Lower lobe of right lung (tissue), 2 donors: ENCODE results near the gene LDB2. TPM values are rescaled to one million over a fixed set of nuclear protein-coding genes. Genes with fewer than 3 reads are reported as not detected.
"Not testable (repeated sequence)": the region's sequence is repeated elsewhere in the genome, so short reads cannot be mapped to it uniquely, and the experiment has no call there.

Source experiments
- ATAC-seq, 2 donors: fragments of 200-7000 bp; cut with Tn5 transposase; one replicate each; pipeline ENCODE4 v1.9.1; 2020 to 2022; ENCODE audit warnings: mild to moderate bottlenecking in 2 of 2, moderate library complexity in 2 of 2
- DNase-seq: peaks from one replicate; pipeline ENCODE4 v3.0.0-alpha.2; 2020
- H3K27ac ChIP-seq: fragments of 200-600 bp; one replicate; pipeline ENCODE4 v1.8.0; 2022
- H3K27me3 ChIP-seq: fragments of 200-600 bp; one replicate; pipeline ENCODE4 v1.8.0; 2022; ENCODE audit warnings: low read depth
- H3K36me3 ChIP-seq: fragments of 200-600 bp; one replicate; pipeline ENCODE4 v1.8.0; 2022; ENCODE audit warnings: mild to moderate bottlenecking
- H3K4me1 ChIP-seq: fragments of 200-600 bp; one replicate; pipeline ENCODE4 v1.8.0; 2022
- H3K4me3 ChIP-seq: fragments of 200-600 bp; one replicate; pipeline ENCODE4 v1.8.0; 2022; ENCODE audit warnings: mild to moderate bottlenecking
- H3K9me3 ChIP-seq: fragments of 200-600 bp; one replicate; pipeline ENCODE4 v1.8.0; 2022
- intact Hi-C: fragments of 100-400 bp; cut with DNase I; formaldehyde crosslinking; loops from one replicate; pipeline ENCODE4 v1.11.0; 2022
- total RNA-seq: library from RNA; stranded (reverse); fragmentation: NEBNext Ultra II Directional; extraction: Animal tissue kit (Norgen Biotek cat#: 25700); gene quantifications from one replicate; pipeline ENCODE4 v1.2.1, GENCODE V29; 2021
- TF ChIP-seq, protein P1 (sequence below): fragments of 200-600 bp; IDR thresholded peaks from one replicate; pipeline ENCODE4 v1.8.0; 2022; ENCODE audit warnings: antibody characterized with exemption, mild to moderate bottlenecking
- donor health status: DM: no; HTN: yes; CAD: no; lungs with severe emphysema.

LDB2 gene
- total RNA-seq, 1 donor from 2014 or later, result 113 TPM

DNA sequence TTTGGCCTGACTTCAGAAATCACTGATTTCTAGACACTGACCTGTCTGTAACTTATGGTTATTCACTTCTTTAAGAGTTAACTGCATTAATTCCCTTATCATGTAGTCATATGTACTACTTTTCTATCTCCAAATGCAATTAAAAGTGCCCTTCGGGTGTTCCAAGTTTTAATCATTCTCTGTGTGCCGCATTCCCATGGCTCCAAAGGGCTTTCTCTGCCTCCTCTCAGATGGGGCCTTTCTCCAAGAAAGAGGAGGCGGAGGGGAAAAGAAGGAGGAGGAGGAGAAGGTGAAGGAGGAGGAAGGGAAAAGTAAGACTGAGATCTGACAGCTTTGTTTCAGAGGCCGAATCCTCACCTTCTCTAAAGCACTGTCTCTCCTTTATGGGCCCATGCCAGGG is 325.8 kb downstream of the LDB2 start:
- H3K36me3 ChIP-seq, result no peaks in the 10 kb centered on the region
- ATAC-seq, result no peak
- TF ChIP-seq, protein P1, sequence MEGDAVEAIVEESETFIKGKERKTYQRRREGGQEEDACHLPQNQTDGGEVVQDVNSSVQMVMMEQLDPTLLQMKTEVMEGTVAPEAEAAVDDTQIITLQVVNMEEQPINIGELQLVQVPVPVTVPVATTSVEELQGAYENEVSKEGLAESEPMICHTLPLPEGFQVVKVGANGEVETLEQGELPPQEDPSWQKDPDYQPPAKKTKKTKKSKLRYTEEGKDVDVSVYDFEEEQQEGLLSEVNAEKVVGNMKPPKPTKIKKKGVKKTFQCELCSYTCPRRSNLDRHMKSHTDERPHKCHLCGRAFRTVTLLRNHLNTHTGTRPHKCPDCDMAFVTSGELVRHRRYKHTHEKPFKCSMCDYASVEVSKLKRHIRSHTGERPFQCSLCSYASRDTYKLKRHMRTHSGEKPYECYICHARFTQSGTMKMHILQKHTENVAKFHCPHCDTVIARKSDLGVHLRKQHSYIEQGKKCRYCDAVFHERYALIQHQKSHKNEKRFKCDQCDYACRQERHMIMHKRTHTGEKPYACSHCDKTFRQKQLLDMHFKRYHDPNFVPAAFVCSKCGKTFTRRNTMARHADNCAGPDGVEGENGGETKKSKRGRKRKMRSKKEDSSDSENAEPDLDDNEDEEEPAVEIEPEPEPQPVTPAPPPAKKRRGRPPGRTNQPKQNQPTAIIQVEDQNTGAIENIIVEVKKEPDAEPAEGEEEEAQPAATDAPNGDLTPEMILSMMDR, result no peak
- H3K4me1 ChIP-seq, result peaks cover 8% of the 10 kb centered on the region
- no peak for DNase-seq
- no peaks in the 10 kb centered on the region for H3K9me3 ChIP-seq
- intact Hi-C loops, result no loop called here
- no peak overlapping the region for H3K4me3 ChIP-seq
- no peak overlapping the region for H3K27ac ChIP-seq
- no peaks in the 10 kb centered on the region for H3K27me3 ChIP-seq

DNA sequence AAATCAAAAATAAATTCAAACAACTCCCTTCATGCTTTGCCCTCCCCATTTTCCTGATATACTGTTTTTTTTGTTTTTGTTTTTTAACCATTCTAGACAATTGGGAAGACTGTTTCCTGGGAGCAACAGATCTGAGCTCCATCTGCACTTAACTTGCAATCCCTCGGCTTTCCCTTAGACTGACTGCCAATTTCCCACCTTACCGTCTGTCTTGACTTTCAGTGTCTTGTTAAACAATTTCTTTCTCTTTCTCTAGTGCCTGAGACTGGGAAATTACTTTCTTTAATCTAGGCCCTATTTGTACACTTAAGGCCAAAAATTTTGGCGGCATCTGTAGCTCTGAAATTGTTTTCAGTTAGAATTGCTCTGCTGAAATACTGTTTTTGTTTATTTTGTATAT is 326.3 kb downstream of the LDB2 start:
- no peaks in the 10 kb centered on the region for H3K9me3 ChIP-seq
- no peak overlapping the region for H3K27ac ChIP-seq
- intact Hi-C loops, result no loop called here
- no peak for DNase-seq
- H3K36me3 ChIP-seq, result no peaks in the 10 kb centered on the region
- H3K4me3 ChIP-seq, result no peak overlapping the region
- no peak for ATAC-seq
- H3K27me3 ChIP-seq, result no peaks in the 10 kb centered on the region
- peaks cover 8% of the 10 kb centered on the region for H3K4me1 ChIP-seq
- TF ChIP-seq, protein P1, result no peak

DNA sequence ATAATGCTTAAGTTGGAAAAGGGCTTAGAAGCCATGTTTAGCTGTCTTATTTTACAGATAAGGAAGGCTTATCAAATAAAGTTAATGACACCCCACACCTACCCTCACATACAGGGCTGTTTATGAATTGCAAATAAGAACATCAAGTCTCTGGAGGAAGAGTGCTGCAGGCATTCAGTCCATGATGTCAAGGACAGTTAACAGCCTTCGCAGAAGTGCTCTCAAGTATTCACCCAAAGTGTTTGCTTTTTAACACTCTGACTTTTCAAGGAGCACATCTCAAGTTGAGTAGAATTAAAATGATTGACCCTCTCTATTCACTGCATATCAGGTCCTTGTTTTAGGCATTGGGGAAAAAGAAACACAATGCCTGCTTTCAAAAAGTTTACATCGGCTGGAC is 328.7 kb downstream of the LDB2 start:
- H3K27ac ChIP-seq, result no peak overlapping the region
- ATAC-seq, result peak in 1 of 2 donors; percentile 37
- DNase-seq, result no peak
- TF ChIP-seq, protein P1, result no peak
- H3K36me3 ChIP-seq, result no peaks in the 10 kb centered on the region
- no peaks in the 10 kb centered on the region for H3K27me3 ChIP-seq
- intact Hi-C loops, result no loop called here
- H3K9me3 ChIP-seq, result no peaks in the 10 kb centered on the region
- H3K4me1 ChIP-seq, result peaks cover 8% of the 10 kb centered on the region
- no peak overlapping the region for H3K4me3 ChIP-seq

DNA sequence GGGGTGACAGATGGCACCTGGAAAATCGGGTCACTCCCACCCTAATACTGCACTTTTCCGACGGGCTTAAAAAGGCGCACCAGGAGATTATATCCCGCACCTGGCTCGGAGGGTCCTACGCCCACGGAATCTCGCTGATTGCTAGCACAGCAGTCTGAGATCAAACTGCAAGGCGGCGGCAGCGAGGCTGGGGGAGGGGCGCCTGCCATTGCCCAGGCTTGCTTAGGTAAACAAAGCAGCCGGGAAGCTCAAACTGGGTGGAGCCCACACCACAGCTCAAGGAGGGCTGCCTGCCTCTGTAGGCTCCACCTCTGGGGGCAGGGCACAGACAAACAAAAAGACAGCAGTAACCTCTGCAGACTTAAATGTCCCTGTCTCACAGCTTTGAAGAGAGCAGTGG is 341.1 kb downstream of the LDB2 start:
- H3K4me1 ChIP-seq, DNase-seq, intact Hi-C loops: not testable (repeated sequence)

DNA sequence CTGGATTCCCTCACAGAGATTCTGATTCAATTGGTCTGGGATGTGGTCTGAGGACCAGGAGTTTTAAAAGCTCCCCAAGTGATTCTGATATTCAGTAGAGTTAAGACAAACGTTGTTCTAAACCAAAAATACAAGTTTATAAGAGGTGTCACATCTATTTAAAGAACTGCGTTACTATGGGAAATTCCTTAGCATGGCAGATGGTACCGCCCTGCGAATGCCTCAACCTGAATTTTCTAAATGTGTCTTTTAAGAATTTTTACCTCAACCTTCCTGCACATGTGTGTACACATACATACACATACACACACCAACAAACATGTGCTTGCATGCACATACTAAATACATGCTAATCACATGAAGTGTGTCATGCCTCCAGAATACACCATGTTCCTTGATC is 343.3 kb downstream of the LDB2 start:
- Histone ChIP-seq H3K9me3 (no peaks in the 10 kb centered on the region), H3K27me3 (no peaks in the 10 kb centered on the region), H3K36me3 (no peaks in the 10 kb centered on the region), H3K4me3 (no peak overlapping the region), H3K27ac (no peak overlapping the region), H3K4me1 (no peaks in the 10 kb centered on the region)
- no peak for DNase-seq
- ATAC-seq, result no peak
- TF ChIP-seq, protein P1, result no peak
- intact Hi-C loops, result no loop called here

More for the DNA sequence above, 341.1 kb downstream of the LDB2 start:
- not testable (repeated sequence) for H3K27me3 ChIP-seq, H3K9me3 ChIP-seq, H3K27ac ChIP-seq, H3K4me3 ChIP-seq, H3K36me3 ChIP-seq, ATAC-seq

DNA sequence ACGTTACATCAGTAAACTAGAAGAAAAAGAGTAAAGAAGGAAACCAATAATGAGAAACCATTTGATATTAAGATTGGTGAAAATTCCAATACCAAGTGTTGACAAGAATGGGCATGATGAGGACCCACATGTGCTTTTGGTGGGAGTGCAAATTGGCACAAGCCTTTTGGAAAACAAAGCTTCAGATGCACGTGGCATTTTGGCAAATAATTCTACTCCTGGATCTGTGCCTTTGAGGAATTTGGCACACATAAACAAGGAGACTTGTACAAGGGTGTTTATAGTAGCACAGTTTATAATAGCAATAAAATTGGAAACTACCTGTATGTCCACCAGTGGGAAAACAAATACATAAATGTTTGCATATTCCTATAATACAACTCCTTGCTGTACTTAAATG is 347.9 kb downstream of the LDB2 start:
- ATAC-seq, result no peak
- no peaks in the 10 kb centered on the region for H3K36me3 ChIP-seq
- no peaks in the 10 kb centered on the region for H3K27me3 ChIP-seq
- TF ChIP-seq, protein P1, result no peak
- no peaks in the 10 kb centered on the region for H3K9me3 ChIP-seq
- no peaks in the 10 kb centered on the region for H3K4me1 ChIP-seq
- intact Hi-C loops, result no loop called here
- H3K4me3 ChIP-seq, result no peak overlapping the region
- DNase-seq, result no peak
- H3K27ac ChIP-seq, result no peak overlapping the region
